ENCODE results near the gene TTC21B.
"Not testable (repeated sequence)": the region's sequence is repeated elsewhere in the genome, so short reads cannot be mapped to it uniquely, and the experiment has no call there.

TTC21B gene

DNA sequence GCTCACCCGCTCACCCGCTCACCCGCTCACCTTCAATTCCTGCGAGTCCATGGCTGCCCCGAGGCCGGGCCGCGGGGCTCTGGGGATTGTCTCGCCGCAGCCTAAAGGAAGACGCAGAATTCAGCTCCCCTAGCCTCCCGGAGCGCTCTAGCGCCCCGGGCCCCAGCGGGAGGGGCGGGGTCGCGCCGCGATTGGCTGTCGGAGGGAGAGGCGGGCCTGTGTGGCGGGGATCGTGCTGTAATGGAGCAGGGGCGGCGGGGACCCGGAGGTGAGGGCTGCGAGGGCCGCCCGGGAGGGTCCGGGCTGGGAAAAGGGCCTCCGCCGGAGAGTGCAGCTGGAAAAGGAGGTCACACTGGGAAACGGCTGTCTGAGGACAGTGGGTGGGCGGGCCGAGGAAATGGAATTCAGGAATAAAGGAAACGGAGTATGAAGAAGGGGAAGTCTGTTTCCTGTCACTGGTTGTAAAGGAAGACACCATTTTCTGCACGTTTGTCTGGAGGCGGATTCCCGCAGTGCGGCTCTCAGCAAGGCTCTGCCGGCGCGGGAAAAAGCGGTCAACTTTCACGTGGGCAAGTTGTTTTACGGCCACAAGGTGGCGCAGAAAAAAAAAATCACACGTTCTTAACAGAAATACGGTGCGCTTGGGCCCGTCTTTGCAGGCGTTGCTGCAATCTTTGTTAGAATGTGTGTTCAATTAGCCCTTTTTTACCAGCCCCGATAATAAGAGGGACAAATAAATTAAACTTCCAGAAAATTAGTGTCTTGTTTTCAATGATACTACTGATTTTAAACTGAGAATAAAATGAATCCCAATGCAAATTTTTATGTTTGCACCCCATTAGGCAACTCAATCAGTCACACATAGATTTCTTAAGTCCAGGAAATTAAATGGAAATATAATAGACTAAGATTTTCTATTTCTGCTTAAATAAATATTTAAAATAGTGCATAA lies at the start of gene TTC21B:
Gene TTC21B (minus strand): TSS at position 122 of the 952 bp plus-strand sequence. CDS start 71 bp downstream, at position 51.
- DNase-seq (ENCODE audit: low read depth in 2 of 2), result peak; percentile 88 to 93

DNA sequence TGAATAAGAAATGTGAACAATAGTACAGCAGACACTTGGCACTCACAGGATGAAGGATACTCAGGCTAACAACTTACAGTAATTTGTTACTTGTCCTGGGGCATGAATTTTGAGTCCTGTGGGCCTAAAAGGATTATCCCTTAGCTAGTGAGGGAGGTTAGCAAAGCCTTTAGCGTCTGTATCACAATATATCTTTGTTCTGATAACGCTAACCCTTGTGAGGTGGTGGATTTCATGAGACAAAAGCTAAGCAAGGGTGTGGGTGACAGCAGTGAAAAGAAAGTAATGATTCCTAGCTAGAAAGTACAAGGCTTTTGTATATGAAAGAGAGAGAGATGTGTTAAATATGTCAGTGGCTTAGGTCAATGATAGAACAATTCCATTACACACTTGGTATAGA lies 46.8 kb upstream of the TTC21B start:
- DNase-seq (ENCODE audit: low read depth in 2 of 2), result no peak

DNA sequence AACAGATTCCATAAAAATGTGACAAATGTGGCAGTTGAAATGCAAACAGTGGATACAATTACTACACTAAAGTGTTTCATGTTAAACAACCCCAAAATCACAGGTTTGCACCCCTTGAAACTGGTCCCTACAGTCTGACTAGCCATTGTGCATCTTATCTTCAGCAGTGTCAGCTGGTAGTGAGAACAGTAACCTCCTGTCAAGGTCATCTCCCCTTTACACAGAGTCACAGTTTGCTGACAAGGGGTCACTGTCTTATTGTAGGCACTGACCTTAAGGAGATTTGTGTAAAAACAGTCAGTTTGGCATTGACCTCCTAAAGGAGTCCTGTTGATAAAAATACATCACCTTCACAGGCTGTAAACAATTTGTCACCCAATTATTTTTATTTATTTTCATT lies 37.3 kb upstream of the TTC21B start:
- no peak for DNase-seq (ENCODE audit: low read depth in 2 of 2)

DNA sequence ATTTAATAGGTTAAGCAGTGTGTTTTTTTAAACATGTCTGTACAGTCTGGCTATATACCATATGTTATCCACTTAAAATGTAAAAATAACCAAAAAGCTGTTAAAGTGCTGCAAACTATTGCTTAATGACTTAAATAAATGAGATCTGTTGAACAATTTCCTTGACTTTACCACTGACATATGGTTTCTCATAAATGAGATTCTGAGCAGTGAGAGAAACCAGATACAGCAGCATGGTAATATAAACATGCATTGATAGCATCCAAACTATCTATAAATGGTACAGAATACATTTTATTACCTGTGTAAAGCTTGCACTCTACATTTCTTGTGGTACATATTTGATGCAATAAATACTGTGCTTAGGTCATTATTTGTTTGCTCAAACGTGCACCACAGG lies 36.3 kb upstream of the TTC21B start:
- no peak for DNase-seq (ENCODE audit: low read depth in 2 of 2)

DNA sequence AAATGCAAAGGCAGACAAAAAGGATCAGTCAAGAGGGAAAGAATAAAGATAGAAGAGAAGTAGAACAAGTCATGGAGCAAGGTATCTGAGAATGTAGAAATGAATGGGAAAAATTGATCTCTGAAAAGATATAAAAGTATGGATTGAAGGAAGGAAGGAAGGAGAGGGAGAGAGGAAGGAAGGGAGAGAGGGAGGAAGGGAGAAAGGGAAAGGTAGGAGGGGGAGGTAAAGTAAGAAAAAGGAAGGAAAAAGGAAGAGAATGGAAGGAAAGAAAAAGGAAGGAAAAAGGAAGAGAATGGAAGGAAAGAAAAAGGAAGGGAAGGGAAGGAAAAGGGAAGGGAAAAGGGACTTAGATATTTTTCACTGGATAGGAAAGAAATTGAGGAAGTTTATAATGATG lies 31.5 kb upstream of the TTC21B start:
- no peak for DNase-seq (ENCODE audit: low read depth in 2 of 2)

DNA sequence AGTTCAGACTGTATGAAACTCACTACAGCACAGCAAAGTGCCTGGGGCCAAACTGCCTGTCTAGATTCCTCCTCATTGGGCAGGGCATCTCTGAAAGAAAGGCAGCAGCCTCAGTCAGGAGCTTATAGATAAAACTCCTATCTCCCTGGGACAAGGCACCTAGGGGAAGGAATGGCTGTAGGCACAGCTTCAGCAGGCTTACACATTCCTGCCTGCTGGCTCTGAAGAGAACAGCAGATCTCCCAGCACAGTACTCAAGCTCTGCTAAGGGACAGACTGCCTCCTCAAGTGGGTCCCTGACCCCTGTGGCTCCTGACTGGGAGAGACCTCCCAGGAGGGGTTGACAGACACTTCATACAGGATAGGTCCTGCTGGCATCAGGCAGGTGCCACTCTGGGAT lies 18.6 kb upstream of the TTC21B start:
- DNase-seq (ENCODE audit: low read depth in 2 of 2), result not testable (repeated sequence)

DNA sequence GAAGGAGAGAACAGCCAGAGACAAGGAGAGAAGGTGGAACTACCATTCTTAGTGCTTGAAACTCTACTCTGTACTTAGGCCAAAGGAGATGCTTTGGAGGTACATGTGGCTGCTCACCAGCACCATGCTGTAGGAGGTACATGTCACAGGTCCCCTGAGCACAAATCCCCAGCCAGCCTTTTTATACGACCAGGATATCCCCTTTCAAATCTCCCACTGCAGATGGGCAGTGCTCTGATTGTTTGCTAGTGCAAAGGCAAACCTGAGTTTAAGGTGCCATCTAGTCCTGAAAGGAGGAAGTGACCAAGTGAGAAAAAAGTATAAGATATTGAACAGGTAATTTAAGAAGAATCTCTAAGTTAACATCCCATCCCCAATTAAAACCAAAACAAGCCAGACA lies 17.1 kb upstream of the TTC21B start:
- DNase-seq (ENCODE audit: low read depth in 2 of 2), result no peak

DNA sequence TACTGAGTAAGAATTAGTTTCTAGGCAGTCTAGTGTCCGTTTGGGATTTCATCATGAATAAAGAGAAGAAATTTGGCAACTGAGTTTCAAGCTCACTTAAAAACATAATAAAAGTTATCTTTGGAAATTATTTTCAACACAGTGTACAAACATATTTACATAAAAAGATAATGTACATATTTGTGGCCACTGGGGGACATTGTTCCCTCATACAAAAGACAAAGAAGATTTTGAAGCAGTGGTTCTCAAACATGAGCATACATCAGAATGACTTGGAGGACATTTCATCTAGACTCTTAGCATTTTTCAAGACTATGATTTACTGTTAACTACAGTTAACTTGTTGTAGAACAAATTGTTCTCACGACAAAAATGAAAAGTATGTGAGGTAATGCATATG lies 15.7 kb upstream of the TTC21B start:
- DNase-seq (ENCODE audit: low read depth in 2 of 2), result no peak

DNA sequence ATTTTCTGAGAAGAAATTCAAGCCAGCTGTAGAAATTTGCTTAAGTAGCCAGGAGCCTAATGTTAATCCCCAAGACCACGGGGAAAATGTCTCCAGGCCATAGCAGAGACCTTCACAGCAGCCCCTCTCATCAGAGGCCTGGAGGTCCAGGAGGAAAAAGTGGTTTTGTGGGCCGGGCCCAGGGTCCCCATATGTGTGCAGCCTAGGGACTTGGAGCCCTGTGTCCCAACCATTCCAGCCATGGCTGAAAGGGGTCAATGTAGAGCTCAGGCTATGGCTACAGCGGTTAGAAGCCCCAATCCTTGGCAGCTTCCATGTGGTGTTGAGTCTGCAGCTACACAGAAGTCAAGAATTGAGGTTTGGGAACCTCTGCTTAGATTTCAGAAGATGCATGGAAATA lies 14.2 kb upstream of the TTC21B start:
- no peak for DNase-seq (ENCODE audit: low read depth in 2 of 2)

DNA sequence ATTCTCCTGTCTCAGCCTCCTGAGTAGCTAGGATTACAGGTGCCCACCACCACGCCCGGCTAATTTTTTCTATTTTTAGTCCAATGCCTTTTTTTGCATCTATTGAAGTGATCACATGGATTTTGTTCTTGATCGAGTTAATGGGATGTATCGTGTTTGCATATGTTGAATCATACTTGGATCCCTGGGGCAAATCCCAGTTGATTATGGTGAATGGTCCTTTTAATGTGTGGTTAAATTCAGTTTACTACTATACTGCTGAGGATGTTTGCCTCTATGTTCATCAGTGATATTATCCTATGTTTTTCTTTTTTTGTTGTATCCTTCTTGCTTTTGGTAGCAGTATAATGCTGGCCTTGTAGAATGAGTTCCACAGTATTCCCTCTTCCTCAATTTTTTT lies 8.2 kb upstream of the TTC21B start:
- DNase-seq (ENCODE audit: low read depth in 2 of 2), result no peak

DNA sequence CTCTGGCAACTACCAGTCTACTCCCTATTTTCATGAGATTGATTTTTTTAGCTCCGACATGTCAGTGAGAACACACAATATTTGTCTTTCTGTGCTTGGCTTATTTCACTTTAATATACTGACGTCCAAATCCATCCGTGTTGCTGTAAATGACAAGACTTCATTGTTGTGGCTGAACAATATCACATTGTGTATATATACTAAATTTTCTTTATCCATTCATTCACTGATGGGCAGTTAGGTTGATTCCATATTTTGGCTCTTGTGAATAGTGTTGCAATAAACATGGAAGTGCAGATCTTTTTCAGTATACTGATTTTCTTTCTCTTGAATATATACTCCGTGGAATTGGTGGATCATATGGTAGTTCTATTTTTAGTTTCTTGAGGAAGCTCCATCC lies 5.8 kb upstream of the TTC21B start:
- no peak for DNase-seq (ENCODE audit: low read depth in 2 of 2)

DNA sequence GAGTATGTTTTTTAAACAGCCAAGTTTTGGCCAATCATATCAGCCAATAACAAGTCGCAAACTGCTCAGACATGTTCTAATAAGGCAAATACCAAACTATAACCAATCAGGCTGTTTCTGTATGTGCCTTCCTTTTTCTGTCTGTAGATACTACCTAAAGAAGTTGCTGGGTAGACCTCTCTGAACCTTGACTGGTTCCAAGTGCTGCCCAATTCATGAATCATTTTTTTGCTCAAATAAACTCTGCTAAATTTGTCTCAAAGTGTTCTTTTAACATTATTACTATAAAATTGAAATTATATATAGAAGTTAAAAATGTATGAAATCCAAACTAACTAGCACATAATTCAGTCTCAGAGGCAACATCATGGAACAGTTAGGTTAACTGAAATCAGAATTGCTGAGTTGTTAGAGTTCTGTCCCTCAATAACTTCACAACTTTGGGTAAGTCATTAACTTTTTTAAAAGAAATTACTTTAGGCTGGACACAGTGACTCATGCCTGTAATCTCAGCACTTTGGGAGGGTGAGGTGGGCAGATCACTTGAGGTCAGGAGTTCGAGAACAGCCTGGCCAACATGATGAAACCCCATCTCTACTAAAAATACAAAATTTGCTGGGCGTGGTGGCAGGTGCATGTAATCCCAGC lies 4.9 kb upstream of the TTC21B start:
- DNase-seq (ENCODE audit: low read depth in 2 of 2), result no peak

DNA sequence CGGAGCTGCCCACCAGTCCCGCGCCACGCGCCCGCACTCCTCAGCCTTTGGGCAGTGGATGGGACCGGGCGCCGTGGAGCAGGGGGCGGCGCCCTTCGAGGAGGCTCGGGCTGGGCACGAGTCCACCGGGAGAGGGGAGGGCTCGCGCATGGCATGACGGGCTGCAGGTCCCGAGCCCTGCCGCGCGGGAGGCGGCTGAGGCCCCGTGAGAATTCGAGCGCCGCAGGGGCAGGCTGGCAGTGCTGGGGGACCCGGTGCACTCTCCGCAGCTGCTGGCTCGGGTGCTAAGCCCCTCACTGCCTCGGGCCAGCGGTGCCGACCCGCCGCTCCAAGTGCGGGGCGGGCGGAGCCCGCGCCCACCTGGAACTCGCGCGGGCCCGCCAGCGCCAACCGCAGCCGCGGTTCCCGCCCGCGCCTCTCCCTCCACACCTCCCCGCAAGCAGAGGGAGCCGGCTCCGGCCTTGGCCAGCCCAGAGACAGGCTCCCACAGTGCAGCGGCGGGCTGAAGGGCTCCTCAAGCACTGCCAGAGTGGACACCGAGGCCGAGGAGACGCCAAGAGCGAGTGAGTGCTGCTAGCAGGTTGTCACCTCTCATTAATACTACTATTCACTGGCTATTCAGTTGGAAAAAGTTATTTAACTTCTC lies 3.6 kb upstream of the TTC21B start:
- DNase-seq (ENCODE audit: low read depth in 2 of 2), result no peak

DNA sequence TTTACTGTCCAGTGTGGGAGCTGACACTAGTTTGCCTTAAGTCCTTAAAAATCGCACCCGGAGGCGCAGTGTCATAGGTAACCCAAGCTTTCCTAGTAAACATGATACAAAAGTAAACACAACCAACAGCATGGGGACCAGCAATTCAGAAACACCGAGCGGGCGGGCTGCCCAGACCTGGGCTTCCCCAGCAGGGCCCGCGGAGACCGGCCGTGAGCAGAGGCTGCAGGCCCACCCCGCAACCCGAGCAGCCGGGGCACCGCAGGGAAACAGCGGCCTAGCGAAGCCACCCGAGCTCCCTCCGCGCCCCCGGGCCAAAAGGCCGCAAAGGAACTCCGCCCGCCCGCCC lies 296 bp downstream of the TTC21B start:
- no peak for DNase-seq (ENCODE audit: low read depth in 2 of 2)

DNA sequence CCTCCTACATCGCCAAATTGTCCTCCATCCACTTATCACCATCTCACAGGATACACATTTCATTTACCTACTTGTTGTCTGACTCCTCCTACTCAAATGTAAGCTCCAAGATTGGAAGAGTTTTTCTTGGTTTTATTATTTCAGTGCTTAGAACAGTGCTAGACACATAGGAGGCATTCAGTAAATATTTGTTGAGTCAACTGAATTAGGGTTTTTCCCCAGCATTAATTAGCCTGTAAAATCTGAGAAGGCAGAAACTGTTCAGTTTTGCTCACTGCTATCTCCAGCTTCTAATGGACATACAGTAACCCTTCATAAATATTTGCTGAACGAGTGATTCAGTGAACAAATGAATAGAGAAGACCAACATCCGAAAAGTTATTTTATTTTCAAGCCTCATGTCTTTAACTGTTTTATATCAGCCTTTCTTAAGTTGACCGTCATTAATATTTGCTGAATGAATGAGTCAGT lies 800 bp downstream of the TTC21B start:
- no peak for DNase-seq (ENCODE audit: low read depth in 2 of 2)

DNA sequence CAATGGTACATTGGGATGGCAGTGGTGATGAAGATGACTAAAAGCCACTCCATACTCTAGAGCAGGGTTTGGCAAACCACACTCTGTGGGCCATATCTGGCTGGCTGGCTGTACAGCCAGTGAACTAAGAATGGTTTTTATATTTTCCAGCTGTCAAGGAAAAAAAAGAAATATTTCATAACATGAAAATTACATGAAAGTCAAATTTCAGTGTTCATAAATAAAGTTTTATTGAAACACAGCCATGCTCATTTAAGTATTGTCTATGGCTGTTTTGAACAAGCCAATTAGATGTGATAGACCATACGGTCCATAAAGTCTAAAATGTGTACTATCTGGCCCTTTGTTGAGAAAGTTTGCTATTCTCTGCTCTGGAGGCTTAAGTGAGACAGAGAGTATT lies 1.5 kb downstream of the TTC21B start:
- no peak for DNase-seq (ENCODE audit: low read depth in 2 of 2)

DNA sequence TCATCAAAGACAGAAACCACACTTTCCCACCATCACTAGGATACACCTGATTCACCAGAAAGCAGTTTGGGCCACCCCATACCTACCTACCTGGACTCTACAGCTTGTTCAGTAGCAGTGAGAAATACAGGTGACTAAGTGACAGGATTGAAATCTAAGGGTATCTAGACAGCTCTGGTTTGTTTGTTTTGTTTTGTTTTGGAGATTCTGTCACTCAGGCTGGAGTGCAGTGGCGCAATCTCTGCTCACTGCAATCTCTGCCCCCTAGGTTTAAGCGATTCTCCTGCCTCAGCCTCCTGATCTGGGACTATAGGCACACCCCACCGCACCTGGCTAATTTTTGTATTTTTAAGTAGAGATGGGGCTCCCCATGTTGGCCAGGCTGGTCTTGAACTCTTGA lies 3.1 kb downstream of the TTC21B start:
- DNase-seq (ENCODE audit: low read depth in 2 of 2), result no peak

DNA sequence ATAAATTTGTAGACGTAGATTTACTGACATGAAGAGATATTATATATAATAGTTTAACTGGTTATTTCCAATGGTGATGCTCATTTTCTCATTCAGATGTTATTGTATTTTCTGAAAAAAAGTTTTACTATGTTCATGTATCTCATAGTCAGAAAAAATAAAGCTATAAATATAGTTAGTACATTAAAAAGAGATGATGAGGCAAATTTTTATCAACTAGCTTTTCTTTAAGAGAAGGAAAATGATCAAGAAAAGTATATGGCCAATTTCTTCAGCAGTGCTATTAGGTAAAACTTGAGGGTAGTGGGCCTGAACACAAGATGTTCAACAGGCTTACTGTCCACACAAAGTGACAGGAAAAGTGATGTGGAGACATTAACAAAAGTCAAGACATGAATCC lies 11.7 kb downstream of the TTC21B start:
- DNase-seq (ENCODE audit: low read depth in 2 of 2), result no peak

DNA sequence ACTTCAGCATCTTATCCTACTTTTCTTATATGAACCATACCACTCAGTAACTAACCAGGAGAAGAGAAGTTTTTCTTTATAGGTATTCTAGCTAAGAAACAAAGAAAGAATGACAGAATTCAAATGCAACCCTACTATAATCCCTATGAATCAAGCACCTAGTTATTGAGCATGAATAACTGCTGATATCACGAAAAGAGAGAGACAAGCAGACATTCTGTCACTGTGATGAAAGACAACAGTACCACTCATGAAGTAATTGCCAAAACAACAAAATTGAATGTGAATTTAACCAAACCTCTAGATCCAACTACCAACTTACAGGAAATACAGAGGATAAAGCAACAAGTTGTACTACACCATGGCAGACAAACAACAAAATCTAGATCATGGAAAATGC lies 15.3 kb downstream of the TTC21B start:
- no peak for DNase-seq (ENCODE audit: low read depth in 2 of 2)

DNA sequence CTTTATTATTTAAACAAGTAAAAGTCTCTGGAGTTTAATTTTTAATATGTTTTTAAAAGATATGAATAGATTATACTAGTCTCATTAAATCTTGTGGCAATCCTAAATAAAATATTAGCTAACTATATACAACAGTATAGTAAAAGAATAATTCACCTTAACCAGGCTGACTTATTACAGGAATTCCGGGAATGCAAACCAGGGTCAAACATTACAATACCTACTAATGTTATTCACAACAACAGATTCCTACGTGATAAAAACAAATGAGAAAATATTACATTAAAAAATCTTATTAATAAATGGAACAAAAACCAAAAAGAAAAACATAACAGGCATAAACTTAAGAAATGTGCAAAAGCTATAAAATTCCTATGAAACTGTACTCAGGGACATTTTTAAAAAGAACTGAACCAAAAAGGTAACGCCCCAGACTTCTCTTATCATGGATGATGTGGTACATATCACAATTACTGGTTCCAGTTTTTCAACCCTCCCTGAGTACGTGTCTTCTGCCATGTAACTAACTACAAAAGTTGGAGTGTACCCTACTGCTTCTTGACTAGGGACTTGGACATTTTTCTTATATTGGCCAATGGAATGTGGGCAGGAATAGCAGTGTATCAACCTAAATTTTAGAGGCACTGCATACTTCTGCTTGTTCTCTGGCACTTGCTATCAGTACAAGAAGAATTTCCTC lies 20.2 kb downstream of the TTC21B start:
- no peak for DNase-seq (ENCODE audit: low read depth in 2 of 2)

DNA sequence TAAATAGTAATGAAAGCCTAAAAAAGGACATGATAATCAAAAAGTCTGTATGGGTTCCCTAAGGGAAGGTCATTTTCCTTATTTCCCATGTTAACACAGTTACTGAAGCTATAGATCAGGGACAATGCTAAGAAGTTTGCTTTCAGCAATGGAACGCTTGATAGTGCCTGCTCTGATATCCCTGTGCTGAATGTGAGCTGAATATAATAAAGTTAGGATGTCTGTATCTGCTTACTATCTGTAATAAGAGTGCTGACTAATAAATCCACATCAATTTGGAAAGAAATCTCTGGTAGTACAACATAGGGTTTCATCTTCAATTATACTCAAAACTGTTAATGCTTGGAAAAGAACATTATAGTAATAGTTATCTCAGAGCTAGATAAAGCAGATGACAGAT lies 25.8 kb downstream of the TTC21B start:
- DNase-seq (ENCODE audit: low read depth in 2 of 2), result no peak

DNA sequence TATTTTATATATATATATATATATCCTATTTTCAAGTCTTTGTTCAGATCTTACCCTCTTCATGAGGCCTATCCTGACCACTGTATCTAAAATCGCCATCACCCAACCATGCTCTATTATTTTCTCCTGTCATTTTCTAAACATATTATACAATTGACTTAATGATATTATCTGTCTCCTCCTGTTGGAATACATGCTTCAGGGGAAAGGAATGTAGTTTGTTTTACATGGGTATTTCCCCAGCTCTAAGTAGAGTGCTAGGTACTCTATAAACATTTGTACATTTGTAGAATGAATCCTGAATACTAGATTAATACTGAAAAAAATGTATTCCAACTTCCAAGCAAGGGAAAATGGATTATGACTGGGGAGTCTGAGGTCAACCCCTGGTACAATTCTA lies 26.2 kb downstream of the TTC21B start:
- no peak for DNase-seq (ENCODE audit: low read depth in 2 of 2)

Measured in stimulated activated CD4-positive, alpha-beta T cell treated with anti-CD3 and anti-CD28 coated beads, Interleukin-4, amount 100 ng/mL, for 48 hours (primary cell).